Activated T-cell treated with anti-CD3 and anti-CD28 coated beads for 1 hour (primary cell): ENCODE measurements around the gene GLT6D1.
"Not testable (repeated sequence)": the region's sequence is repeated elsewhere in the genome, so short reads cannot be mapped to it uniquely, and the experiment has no call there.

Source experiments
- DNase-seq: peaks from one replicate; pipeline ENCODE4 v3.0.0-alpha.2; 2020; ENCODE audit warnings: low read depth

Gene GLT6D1

GRCh38 chr9:135639196-135639595 is at the start of gene GLT6D1:
GLT6D1 (minus strand) TSS chr9:135639540; CDS start chr9:135639187, 353 bp downstream.
- DNase-seq, result no peak

- no peak for DNase-seq
Measured at GRCh38 chr9:135689011-135689410, 49.7 kb upstream of the GLT6D1 start.

- no peak for DNase-seq
Measured at GRCh38 chr9:135687216-135687615, 47.9 kb upstream of the GLT6D1 start.

- DNase-seq, result no peak
Measured at GRCh38 chr9:135684691-135685090, 45.4 kb upstream of the GLT6D1 start.

GRCh38 chr9:135683401-135684034 is 44.2 kb upstream of the GLT6D1 start:
- no peak for DNase-seq

- no peak for DNase-seq
Measured at GRCh38 chr9:135681161-135681560, 41.8 kb upstream of the GLT6D1 start.

GRCh38 chr9:135680056-135680455 is 40.7 kb upstream of the GLT6D1 start:
- no peak for DNase-seq

- no peak for DNase-seq
Measured at GRCh38 chr9:135678236-135679017, 39.1 kb upstream of the GLT6D1 start.

GRCh38 chr9:135677641-135678168 is 38.4 kb upstream of the GLT6D1 start:
- DNase-seq, result no peak

GRCh38 chr9:135676891-135677290 is 37.6 kb upstream of the GLT6D1 start:
- no peak for DNase-seq

- no peak for DNase-seq
Measured at GRCh38 chr9:135674977-135675376, 35.6 kb upstream of the GLT6D1 start.

GRCh38 chr9:135673941-135674340 is 34.6 kb upstream of the GLT6D1 start:
- no peak for DNase-seq

GRCh38 chr9:135672786-135673185 is 33.4 kb upstream of the GLT6D1 start:
- DNase-seq, result not testable (repeated sequence)

GRCh38 chr9:135671591-135672041 is 32.3 kb upstream of the GLT6D1 start:
- DNase-seq, result no peak

- DNase-seq, result no peak
Measured at GRCh38 chr9:135670721-135671590, 31.6 kb upstream of the GLT6D1 start.

GRCh38 chr9:135669616-135670285 is 30.4 kb upstream of the GLT6D1 start:
- no peak for DNase-seq

- DNase-seq, result not testable (repeated sequence)
Measured at GRCh38 chr9:135669018-135669417, 29.7 kb upstream of the GLT6D1 start.

- no peak for DNase-seq
Measured at GRCh38 chr9:135667463-135668001, 28.2 kb upstream of the GLT6D1 start.

GRCh38 chr9:135666534-135667462 is 27.5 kb upstream of the GLT6D1 start:
- no peak for DNase-seq

- DNase-seq, result no peak
Measured at GRCh38 chr9:135665795-135666189, 26.5 kb upstream of the GLT6D1 start.
